ENCODE measurements around the gene GAR1.

- TF ChIP-seq, protein P1, sequence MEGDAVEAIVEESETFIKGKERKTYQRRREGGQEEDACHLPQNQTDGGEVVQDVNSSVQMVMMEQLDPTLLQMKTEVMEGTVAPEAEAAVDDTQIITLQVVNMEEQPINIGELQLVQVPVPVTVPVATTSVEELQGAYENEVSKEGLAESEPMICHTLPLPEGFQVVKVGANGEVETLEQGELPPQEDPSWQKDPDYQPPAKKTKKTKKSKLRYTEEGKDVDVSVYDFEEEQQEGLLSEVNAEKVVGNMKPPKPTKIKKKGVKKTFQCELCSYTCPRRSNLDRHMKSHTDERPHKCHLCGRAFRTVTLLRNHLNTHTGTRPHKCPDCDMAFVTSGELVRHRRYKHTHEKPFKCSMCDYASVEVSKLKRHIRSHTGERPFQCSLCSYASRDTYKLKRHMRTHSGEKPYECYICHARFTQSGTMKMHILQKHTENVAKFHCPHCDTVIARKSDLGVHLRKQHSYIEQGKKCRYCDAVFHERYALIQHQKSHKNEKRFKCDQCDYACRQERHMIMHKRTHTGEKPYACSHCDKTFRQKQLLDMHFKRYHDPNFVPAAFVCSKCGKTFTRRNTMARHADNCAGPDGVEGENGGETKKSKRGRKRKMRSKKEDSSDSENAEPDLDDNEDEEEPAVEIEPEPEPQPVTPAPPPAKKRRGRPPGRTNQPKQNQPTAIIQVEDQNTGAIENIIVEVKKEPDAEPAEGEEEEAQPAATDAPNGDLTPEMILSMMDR (IDR thresholded peaks at IDR 0.05 in 2 of 3, conservative IDR thresholded peaks at IDR 0.05 in 1 of 3; ENCODE audit: borderline replicate concordance in 1 of 3, insufficient read depth in 1 of 3, low read depth in 2 of 3, low read length in 2 of 3) = no peak
- TF ChIP-seq SIN3A (IDR thresholded peaks at IDR 0.05; ENCODE audit: low read depth) (no peak), RAD21 (IDR thresholded peaks at IDR 0.05; ENCODE audit: low read depth) (no peak), EGR1 (IDR thresholded peaks at IDR 0.05; ENCODE audit: low read depth) (no peak), YY1 (IDR thresholded peaks at IDR 0.05; ENCODE audit: extremely low read depth, insufficient replicate concordance, low read depth, low read length) (no peak), ZFX (IDR thresholded peaks at IDR 0.05) (no peak), POLR2A (IDR thresholded peaks at IDR 0.05; ENCODE audit: borderline replicate concordance, extremely low read depth, insufficient read depth, insufficient read length) (no peak), POLR2AphosphoS5 (IDR thresholded peaks at IDR 0.05; ENCODE audit: low read depth, low read length) (no peak), EZH2phosphoT487 (IDR thresholded peaks at IDR 0.05; ENCODE audit: borderline replicate concordance) (no peak), ZNF274 (IDR thresholded peaks at IDR 0.05; ENCODE audit: low read depth, low read length) (no peak), EZH2 (IDR thresholded peaks at IDR 0.05) (no peak)
- TF ChIP-seq, protein P2, sequence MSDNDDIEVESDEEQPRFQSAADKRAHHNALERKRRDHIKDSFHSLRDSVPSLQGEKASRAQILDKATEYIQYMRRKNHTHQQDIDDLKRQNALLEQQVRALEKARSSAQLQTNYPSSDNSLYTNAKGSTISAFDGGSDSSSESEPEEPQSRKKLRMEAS (IDR thresholded peaks at IDR 0.05) = no peak
Observed at GRCh38 chr4:109820563-109820962, 5.0 kb downstream of the GAR1 start.

Data from HCT116 (cell line).